GM19455 (cell line): ENCODE measurements around the gene COL19A1.

ENCODE experiments used
- ATAC-seq: cut with Tn5 transposase; IDR thresholded peaks from one replicate; pipeline ENCODE4 v1.9.1; 2021; ENCODE audit not compliant: unreplicated experiment

Gene COL19A1

DNA sequence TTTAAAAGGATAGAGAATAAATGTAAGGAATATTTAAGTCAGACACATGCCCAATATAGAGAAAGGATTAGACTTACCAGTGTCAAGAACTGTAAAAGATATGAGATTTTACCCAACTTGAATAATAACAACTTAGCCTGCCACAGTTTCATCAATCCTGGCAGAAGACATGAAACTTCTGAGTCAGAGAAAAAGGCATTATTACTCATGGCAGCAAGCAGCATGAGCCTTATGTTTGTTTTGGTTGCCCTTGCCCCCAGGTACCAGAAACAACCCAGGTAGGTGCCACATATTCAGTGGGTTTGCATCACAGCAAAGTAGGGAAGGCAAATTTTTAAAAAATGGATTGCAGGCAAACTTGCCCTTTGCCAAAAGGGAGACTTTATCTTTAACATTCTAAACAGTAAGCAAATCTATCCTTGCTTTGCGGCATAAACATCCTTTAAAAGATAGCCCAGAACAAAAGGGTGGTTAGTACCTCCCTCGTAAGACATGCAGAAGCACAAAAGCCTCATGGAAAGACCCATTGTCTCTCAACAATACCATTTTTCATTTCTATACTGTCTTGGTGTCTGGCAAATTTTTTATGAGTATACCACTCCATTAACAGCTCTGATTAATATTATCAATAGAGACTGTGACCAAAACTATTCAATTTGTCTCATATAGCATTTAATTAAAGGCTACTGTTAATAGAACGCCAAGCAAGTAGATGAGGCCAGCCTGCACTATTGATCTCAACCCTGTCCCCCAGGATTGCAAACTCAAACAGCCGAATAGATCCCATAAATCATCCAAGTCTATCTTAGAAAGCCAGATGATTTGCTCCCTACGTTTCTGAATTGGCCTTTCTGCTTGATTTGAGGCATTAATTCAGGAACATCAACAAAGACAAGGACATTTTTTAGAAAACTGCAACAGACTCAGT is 185.1 kb downstream of the COL19A1 start:
- ATAC-seq: no peak

DNA sequence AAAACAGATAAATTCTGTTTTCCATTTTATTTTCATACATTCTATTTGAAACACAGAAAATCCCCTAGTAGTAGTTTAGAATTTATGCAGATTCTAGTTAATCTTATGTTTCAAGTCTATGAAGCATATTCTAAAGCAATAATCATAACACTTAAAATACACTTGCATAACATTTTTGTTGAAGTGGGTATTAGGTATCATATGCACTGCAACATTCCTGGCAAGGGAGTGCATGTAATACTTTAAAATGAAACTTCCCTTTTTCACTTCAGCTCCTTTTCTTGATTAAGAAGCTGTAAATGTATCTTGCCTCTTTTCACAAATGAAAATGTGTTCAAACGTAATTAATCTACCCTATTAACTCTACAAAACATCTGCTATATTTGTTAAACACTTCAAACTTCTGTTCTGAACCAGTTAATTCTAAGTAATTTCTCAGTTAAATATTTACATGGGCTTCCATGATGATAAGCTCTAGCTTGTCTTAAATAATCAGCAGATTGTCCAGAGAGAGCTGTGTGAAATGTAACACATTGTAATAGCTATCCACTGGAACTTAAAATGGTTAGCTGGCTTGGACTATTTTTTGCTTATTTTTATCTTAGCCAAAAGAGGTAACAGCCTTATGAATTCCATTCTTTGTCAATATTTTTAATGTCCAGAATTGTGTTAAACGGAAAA is 192.8 kb downstream of the COL19A1 start:
- no peak for ATAC-seq

DNA sequence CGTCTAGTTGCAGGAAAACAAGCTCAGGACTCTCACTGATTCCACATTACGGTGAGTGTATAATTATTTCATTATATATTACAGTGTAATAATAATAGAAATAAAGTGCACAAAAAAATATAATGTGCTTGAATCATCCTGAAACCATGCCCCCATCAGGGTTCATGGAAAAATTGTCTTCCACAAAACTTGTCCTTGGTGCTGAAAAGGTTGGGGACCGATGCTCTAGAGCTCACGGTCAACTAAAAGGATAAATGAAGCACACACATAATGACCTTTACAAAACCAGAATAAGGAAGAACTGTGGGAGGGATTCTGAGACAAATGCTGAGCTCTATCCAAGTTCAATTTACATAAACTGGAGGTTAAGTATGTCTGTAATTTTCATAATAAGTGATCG is 194.3 kb downstream of the COL19A1 start:
- no peak for ATAC-seq

DNA sequence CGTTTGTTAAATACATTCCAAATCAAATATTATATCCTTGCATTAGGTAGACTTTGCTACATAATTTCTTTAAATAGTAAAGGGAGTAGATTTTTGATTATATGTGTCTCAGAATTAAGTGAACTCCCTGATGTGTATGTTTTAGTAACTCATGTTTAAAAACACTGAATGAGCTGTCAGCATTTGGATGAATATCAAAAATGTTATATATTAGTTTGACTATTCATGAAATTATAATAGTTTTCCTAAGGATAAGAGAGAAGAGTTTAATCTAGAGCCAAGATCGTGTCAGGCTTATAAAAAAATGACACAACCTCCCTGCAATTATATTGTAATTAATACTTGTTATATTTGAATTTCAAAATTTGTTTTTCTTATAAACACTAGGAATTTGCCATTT is 195.2 kb downstream of the COL19A1 start:
- no peak for ATAC-seq

DNA sequence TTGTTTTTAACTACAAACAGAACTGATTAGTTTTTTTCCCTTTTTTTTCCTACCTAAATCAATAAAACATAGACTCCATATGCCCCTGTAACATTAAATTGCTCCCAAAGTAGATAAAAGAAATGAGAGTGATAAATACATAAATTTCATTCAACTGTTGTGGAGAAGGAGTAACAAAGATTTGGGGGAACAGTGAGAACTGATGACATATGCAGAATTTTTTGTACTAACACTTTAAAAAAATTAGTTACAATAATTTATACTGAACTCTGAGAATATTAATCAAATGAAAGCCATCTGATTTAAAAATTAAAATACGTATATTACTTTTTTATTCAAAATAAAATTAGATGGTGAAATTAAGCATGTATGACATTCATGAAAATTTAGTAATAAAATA is 195.7 kb downstream of the COL19A1 start:
- ATAC-seq: no peak

DNA sequence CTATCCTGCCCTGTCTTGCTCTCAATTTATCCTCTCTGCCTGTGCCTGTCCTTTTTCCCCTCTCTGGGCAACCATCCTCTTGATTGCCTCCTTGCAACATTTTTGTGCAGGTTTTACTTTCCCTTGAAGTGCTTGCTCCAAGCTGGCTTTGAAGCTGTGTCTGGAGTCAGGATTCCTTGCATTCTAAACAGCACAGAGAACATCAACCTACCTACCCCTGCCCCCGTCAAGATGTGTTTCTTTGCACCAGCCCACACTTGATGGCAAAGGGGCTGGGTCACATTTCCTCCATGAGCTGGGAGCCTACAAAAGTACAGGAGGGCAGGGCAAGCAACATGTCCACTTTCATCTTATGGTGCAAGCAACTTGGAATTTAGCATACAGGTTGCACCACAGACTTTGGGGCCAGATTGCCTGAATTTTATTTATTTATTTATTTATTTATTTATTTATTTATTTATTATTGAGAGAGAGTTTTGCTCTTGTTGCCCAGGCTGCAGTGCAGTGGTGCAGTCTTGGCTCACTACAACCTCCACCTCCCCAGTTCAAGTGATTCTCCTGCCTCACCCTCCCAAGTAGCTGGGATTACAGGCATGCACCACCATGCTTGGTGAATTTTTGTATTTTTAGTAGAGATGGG is 206.3 kb downstream of the COL19A1 start:
- ATAC-seq: no peak

DNA sequence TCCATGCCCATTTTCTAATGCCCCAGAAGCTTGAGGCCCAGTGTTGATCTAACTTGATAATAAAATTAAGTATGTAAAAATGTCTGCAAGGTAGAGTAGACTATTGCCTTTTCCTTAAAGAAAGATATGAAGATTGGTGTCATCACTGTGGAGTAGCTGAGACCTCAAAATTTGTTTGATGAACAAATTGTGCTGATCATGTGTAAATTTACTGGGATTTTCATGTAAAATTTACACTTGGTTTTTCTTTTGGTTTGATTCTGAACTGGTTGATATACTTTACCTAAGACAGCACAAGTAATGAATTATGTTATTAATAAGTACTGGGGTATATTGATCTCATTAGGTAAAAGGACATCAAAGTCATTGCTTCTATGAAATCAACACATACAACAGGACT is 207.3 kb downstream of the COL19A1 start:
- no peak for ATAC-seq

DNA sequence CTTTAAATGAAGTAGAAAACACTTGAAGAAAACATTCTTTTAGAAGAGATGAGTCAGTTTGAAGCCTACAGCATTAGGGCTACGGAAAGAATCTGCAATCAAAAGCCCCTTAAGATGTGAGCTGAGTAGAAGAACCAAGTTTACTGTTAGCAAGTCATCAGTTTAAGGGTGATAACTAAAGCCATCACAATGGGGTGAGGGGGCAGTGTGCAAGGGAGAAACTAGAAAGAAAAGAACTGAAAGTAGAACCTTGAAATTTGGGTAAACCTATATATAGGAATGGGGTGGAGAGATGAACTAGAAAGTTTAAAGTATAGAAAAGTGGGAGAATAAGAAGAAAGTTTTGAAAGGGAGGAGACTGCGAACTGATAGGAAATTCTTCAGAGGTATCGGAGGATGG is 212.9 kb downstream of the COL19A1 start:
- ATAC-seq: no peak

DNA sequence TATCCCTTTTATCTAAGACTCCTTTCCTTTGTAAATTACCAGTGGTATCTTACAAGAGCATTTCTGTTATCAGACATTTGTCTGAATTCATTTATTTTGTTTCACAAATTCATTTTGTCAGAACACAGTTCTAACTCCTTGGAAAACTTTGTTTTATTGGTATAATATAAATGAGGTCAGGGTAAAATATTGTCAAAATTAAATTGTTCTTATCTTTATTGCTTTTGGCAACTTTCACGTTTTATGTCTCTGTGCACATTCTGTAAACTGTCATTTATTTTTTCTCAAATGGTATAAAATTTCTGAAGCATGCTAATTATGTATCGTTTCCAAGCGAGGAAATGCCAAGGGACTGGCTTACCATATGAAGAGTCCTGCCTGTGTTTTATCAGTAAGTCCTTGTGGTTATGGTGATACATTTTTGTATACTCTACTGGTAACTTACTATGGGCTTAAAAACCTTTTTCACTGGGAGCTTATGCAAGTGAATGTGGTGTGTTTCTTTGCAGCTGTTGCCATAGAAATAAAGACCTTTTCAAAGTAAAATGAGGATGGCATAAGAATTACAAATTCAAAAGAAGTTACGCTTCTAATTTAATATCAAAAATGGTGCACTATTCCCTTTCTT is 214.2 kb downstream of the COL19A1 start:
- no peak for ATAC-seq

DNA sequence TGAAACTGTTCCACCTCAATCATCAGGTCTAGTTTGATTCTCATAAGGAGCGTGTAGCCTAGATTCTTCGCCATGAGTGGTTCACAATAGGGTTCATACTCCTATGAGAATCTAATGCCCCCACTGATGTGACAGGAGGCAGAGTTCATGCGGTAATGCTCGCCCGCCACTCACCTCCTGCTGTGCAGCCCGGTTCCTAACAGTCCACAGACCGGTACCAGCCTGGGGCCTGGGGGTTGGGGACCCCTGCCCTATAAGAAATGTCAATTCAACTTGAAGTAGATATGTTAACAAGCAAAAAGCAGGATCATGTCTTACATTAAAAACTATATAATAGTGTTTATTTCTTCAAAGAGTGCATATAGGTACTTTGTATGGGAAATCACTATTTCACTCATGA is 216.5 kb downstream of the COL19A1 start:
- ATAC-seq: no peak

DNA sequence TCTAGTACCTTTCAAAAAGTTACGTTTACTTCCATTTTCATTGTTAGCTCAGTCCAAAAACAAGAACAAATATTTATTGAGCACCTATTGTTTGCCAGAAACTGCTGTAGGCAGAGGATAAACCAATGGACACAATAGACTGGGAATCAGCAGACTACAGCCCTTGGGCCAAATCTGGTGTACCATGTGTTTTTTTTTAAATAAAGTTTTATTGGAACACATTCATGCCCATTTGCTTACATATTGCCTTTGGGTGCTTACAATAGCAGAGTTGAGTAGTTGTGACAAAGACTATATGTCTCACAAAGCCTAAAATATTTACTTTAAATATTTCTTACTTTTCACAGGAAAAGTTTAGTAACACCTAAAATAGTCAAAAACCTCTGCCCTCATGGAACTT is 220.4 kb downstream of the COL19A1 start:
- no peak for ATAC-seq

DNA sequence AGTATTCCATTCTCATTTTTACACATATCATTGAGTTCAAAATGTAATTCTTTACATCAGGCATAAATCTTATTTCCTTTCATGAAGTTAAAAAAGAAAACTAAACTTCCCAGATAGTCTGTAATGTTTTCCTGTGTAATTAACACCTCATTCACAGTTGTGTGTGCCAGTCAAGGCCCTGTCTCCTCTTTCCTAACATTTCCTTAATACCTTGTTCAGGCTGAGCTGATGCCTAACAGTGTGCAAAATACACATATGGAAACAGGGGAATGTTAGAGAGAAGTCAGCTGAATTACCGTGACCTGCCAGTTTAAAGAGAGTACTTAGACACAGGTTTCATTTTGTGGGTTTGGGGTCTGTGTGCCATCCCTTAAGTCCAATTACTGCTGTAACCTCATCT is 227.8 kb downstream of the COL19A1 start:
- no peak for ATAC-seq

DNA sequence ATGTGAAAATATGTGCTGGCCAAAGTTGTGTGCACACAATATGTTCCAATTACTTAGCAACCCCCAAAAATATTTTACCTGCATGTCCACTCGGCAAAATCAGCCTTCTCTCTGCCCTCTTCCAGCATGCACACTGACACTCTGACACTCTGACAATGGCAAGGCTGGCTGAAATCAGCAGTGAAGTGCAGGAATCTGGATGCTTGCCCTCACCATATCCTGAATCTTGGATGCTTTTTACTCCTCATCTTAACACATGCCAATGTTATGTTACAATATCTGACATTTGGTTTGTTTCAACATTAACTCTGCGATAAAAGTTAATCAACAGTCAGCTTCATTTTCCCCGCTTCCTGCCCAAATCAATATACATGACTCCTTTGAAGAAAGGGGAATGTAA is 233.4 kb downstream of the COL19A1 start:
- no peak for ATAC-seq

DNA sequence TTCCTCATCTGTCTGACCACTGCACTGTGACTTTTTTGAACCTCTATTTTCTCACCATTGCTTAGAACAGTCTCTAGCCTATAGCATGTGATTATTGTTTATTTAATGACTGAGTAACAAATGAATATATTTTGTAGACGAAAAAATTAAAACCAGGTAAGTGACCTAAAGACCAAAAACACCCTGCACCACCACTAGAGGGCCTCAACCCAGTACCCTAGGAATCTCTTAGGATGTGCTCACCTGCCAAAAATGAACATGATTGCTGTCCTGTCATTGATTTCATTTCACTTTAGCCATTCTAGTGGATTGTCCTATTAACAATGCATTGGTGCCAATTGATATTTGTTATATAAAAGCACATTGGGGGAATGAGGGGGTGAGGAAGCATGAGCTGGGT is 237.4 kb downstream of the COL19A1 start:
- no peak for ATAC-seq

DNA sequence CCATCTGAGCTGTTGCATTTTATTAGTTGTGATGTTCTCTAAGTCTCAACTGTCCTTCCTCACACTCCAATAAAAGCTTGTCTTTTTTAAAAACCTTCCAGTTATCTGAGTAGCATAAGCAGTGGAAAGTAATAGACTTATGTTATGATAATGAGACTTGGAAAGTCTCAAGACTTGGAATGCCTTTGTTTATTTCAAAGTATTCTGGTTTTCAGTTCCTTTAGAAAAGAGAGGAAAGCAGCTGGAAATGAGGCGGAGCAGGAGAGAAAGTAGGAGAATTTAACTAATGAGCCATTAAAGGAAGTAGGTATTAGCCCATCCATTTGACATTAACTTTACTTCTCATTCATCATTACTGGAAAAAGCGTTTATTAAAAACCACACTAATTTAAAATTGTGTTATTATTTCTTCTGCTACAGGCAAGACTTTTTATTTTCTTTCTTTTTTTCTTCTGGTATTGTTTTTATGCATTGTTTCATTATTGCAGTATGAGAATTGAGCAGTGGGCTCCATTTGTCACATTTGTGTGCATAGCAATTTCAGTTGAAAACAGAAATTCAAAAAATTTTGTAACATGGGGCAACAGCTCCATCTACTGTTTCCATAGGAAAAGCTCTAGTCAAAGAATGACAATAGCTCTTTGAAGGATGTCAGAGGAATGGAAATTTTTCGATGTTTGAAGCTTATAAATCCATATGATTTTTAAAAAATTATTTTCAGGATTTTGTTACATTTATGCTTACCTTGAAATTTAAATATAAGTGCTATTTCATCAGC is 241.7 kb downstream of the COL19A1 start:
- peak; percentile 46 for ATAC-seq

DNA sequence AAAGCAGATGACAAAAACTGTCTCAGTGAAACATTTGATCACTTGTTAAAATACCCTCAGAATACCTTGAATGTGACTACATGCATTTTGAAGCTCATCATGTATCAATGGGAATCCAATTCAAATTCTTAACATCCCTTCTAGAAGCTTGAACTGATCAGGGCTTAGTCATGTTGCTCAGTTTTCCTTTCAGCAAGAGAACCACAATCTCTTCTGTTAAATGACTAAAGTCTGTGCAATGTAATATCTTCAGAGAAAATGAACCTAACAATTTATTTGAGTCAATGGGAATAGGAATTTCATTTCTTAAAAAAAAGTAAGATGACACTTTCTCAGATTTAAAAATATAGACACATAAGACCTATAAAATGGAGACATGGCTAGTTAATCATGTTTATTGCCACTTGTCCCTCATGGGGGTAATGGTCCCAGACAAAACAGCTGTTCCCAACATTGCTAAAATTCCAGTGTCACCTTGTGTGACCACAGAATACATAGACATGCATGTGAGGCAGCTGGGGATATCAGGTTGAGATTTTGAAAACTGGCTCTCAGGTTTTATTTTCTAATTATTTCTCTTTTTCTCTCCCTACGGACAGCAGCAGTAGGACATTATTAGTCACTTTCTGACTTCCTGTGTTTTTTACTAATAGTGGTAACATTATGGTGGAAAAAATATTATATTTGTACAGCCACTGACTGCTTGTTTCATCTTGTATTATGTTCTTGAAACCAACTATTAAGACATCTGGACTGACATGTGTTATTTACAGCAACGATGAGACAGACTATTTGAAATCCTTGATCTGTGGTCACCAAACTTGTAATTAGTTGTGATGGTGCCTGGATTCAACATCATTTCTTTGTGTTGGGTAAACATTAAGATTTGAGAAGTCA is 244.0 kb downstream of the COL19A1 start:
- ATAC-seq: no peak

DNA sequence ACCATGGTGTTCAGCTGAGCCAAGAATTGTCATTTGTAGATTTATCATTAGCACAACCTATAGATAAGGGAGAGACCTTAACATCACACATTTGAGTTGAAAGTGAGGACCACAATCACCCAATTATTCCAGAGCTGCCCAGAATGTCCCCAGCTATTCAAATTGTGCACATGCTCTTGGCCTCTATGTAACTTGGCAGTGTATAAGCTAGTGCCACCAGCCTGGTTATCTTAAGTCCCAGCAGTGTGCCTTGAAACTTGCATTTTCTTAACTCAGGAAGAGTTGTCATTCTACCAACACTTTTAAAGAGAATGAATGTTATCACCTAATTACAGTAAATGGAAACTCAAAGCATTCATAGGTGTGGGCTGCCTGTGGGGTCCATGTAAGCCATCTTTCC is 245.4 kb downstream of the COL19A1 start:
- no peak for ATAC-seq

DNA sequence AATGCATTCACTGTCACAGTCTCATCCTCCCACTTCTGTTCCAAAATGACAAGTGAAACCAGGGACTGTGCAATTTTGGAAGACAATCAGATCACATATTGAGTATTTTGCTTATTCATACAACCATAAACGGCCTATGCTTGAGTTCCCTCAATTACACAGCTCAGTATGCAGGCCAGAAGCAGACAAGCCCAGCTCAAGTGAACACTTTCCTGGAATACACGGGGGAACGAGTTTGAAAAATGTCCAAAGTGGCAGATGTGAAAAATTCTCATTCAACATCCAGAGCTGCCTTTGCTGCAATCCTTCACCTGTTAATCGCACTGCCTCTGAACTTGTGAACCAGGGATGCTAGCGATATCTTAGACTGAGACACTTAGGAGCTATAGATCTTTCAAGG is 246.4 kb downstream of the COL19A1 start:
- no peak for ATAC-seq

DNA sequence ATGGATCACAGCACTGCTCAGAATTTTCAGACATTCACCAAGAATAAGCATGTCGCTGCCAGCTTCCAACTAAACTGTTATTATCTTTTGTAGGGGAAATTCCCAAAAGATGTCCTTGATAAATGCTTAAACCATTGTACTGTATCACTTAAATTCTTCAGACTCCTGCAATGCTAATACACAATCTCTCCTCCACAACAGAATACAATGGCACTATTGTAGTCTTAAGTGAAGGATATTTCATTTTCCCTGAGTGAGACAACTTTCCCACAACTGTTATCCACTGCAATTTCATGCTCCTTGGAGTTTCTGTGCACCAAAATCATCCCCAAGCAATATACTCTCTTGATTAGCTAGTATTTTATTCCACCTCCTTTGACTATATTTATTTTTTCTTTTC is 246.8 kb downstream of the COL19A1 start:
- ATAC-seq: no peak

DNA sequence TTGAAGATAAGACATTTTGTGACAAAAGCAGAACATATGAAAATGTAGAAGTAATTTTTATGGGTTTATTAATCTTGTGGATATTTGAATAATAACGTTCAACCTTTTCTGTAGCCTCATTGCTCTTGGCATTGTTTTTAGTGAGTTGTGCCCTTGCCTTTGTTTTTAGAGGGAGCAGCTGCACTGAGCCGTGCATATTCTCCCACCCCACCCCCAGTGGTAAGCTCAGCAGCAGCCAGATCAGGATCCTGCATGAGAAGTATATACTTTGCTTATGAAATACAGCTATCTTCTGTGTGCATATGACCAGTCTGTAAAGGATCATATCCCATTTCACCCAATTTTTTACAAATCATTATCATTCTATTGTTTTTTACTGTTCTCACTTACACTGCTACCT is 252.3 kb downstream of the COL19A1 start:
- ATAC-seq: no peak
